Liver (tissue), 9 donors: Measurements from ENCODE around the gene MGAT1. TPM values are rescaled to one million over a fixed set of nuclear protein-coding genes. Genes with fewer than 3 reads are reported as not detected.
"Not testable (repeated sequence)": the region's sequence is repeated elsewhere in the genome, so short reads cannot be mapped to it uniquely, and the experiment has no call there.

Experiments
- DNase-seq: peaks from one replicate; pipeline ENCODE4 v3.0.0-alpha.2; 2017; ENCODE audit warnings: low spot score
- H3K27ac ChIP-seq, 2 donors: one replicate each; pipeline ENCODE4 v1.7.0; 2013; ENCODE audit warnings: inconsistent platforms in 2 of 2, low read length in 2 of 2, control low read depth in 1 of 2, low read depth in 1 of 2, mild to moderate bottlenecking in 1 of 2
- H3K27me3 ChIP-seq, 4 donors: one replicate each; pipeline versions ENCODE4 v1.6.1 to v1.7.0; 2013; ENCODE audit warnings: low read length in 3 of 4, inconsistent platforms in 1 of 4, mild to moderate bottlenecking in 1 of 4, moderate library complexity in 1 of 4; ENCODE audit not compliant: control insufficient read depth in 4 of 4, insufficient read depth in 4 of 4
- H3K36me3 ChIP-seq, 4 donors: one replicate each; pipeline versions ENCODE4 v1.6.1 to v1.7.0; 2013; ENCODE audit warnings: low read length in 3 of 4, mild to moderate bottlenecking in 3 of 4, low read depth in 1 of 4, moderate library complexity in 1 of 4; ENCODE audit not compliant: control insufficient read depth in 4 of 4, insufficient read depth in 3 of 4
- H3K4me1 ChIP-seq, 4 donors: one replicate each; pipeline versions ENCODE4 v1.6.1 to v1.7.0; 2013; ENCODE audit warnings: low read length in 3 of 4, mild to moderate bottlenecking in 3 of 4, moderate library complexity in 1 of 4; ENCODE audit not compliant: control insufficient read depth in 4 of 4, insufficient read depth in 4 of 4
- H3K4me3 ChIP-seq, 3 donors: one replicate each; pipeline versions ENCODE4 v1.6.1 to v1.7.0; 2013; ENCODE audit warnings: low read length in 3 of 3, control low read depth in 1 of 3, low read depth in 1 of 3, mild to moderate bottlenecking in 1 of 3
- H3K9ac ChIP-seq, 2 donors: one replicate each; pipeline ENCODE4 v1.7.0; 2013; ENCODE audit warnings: low read length in 2 of 2, mild to moderate bottlenecking in 2 of 2, moderate library complexity in 2 of 2, control low read depth in 1 of 2, low read depth in 1 of 2
- H3K9me3 ChIP-seq, 4 donors: one replicate each; pipeline versions ENCODE4 v1.6.1 to v1.7.0; 2013; ENCODE audit warnings: low read length in 3 of 4; ENCODE audit not compliant: control insufficient read depth in 4 of 4
- EGR1 ChIP-seq, 2 donors: IDR thresholded peaks; 2 replicates each; pipeline ENCODE4 v1.6.1; 2016 to 2018; ENCODE audit warnings: antibody characterized with exemption in 2 of 2, low read depth in 2 of 2
- FOXA2 ChIP-seq: IDR thresholded peaks from 2 replicates; pipeline ENCODE4 v1.6.1; 2016; ENCODE audit warnings: antibody characterized with exemption
- GABPA ChIP-seq, 2 donors: IDR thresholded peaks in 1 of 2; conservative IDR thresholded peaks in 1 of 2; 2 replicates each; pipeline ENCODE4 v1.6.1; 2016; ENCODE audit warnings: antibody characterized with exemption in 2 of 2, mild to moderate bottlenecking in 1 of 2, moderate library complexity in 1 of 2
- HNF4A ChIP-seq, 2 donors: conservative IDR thresholded peaks; 2 replicates each; pipeline ENCODE4 v1.6.1; 2016; ENCODE audit warnings: antibody characterized with exemption in 2 of 2, mild to moderate bottlenecking in 2 of 2
- HNF4G ChIP-seq: IDR thresholded peaks from 2 replicates; pipeline ENCODE4 v1.6.1; 2016; ENCODE audit warnings: antibody characterized with exemption
- JUND ChIP-seq, 2 donors: IDR thresholded peaks; 2 replicates each; pipeline ENCODE4 v1.6.1; 2016; ENCODE audit warnings: antibody characterized with exemption in 2 of 2
- NR2F2 ChIP-seq: IDR thresholded peaks from 2 replicates; pipeline ENCODE4 v1.6.1; 2016; ENCODE audit warnings: antibody characterized with exemption
- RAD21 ChIP-seq, 2 donors: IDR thresholded peaks; 2 replicates each; pipeline ENCODE4 v1.6.1; 2016; ENCODE audit warnings: antibody characterized with exemption in 2 of 2, mild to moderate bottlenecking in 2 of 2
- RXRA ChIP-seq, 2 donors: IDR thresholded peaks; 2 replicates each; pipeline ENCODE4 v1.6.1; 2017 to 2018; ENCODE audit warnings: antibody characterized with exemption in 2 of 2, mild to moderate bottlenecking in 1 of 2
- SP1 ChIP-seq: IDR thresholded peaks from 2 replicates; pipeline ENCODE4 v1.6.1; 2018; ENCODE audit warnings: antibody characterized with exemption, mild to moderate bottlenecking
- TAF1 ChIP-seq: conservative IDR thresholded peaks from 2 replicates; pipeline ENCODE4 v1.6.1; 2016; ENCODE audit warnings: antibody characterized with exemption, mild to moderate bottlenecking
- YY1 ChIP-seq: IDR thresholded peaks from 2 replicates; pipeline ENCODE4 v1.6.1; 2016; ENCODE audit warnings: antibody characterized with exemption, mild to moderate bottlenecking
- whole genome bisulfite sequencing: extraction: QIAGEN DNeasy Blood & Tissue Kit; methylation state at CpG from one replicate; pipeline ENCODE4 v1.1.7; 2013; 5-methylcytosine and 5-hydroxymethylcytosine counted together
- polyA plus RNA-seq, 2 donors: library from polyadenylated mRNA; stranded (reverse) in 1 of 2; unstranded in 1 of 2; fragments of 200-250 nt in 1 of 2; fragments of >200 nt in 1 of 2; fragmentation: Nextera tagmentation in 1 of 2; extraction: Ambion mirVana in 1 of 2; gene quantifications; one replicate each; pipeline versions ENCODE4 v1.2.1 to v1.2.3, GENCODE V29; 2013 to 2015
- total RNA-seq, 2 donors: library from RNA; depleted of rRNA; stranded (reverse); fragments of >200 nt; gene quantifications; one replicate each; pipeline ENCODE4 v1.2.3, GENCODE V29; 2014
- TF ChIP-seq, protein P1 (sequence below): IDR thresholded peaks from 2 replicates; pipeline ENCODE4 v1.6.1; 2016; ENCODE audit warnings: antibody characterized with exemption
- TF ChIP-seq, protein P2 (sequence below): IDR thresholded peaks from 2 replicates; pipeline ENCODE4 v1.6.1; 2016; ENCODE audit warnings: antibody characterized with exemption
- TF ChIP-seq, protein P3 (sequence below): IDR thresholded peaks from 2 replicates; pipeline ENCODE4 v1.6.1; 2016; ENCODE audit warnings: antibody characterized with exemption, mild to moderate bottlenecking
- TF ChIP-seq, protein P4 (sequence below): fragments of 150-350 bp; IDR thresholded peaks from 2 replicates; pipeline ENCODE4 v1.5.1; 2017; ENCODE audit warnings: improper control_type of control experiment, low read depth, low read length; ENCODE audit not compliant: missing input control
- TF ChIP-seq, protein P5 (sequence below): IDR thresholded peaks from 2 replicates; pipeline ENCODE4 v1.6.1; 2016; ENCODE audit warnings: antibody characterized with exemption
- donor health status: healthy.
- donor health status: healthy.
- donor health status: healthy.
- donor health status: healthy.
- donor health status: healthy.

MGAT1 gene
- total and polyA plus RNA-seq, 4 donors = 73.0 to 125 (median 97.7) TPM

DNA sequence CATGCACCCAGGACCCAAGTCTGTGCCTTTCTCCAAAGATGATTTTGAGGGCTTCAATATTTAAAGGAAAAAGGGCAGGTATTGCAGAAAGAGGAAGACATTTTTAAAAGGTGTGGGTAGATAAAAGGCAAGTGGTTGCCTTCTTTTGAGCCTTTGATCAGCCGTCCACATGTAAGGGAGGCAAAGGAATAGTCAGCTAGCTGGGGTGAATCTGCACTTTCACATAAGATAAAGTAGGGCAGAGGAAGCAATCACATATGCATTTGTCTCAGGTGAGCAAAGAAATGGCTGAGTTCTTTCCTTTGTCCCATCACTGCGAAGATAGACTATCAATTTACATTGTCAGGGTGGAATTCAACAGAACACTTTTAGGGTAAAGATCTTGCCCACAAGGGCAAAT, 19.9 kb downstream of the MGAT1 start:
- DNase-seq = no peak
- H3K27me3 ChIP-seq = no peaks in the 10 kb centered on the region
- no peak overlapping the region for H3K27ac ChIP-seq
- no peaks in the 10 kb centered on the region for H3K36me3 ChIP-seq
- no peak overlapping the region for H3K4me3 ChIP-seq
- no peak overlapping the region for H3K9ac ChIP-seq
- no peaks in the 10 kb centered on the region for H3K9me3 ChIP-seq
- peaks cover 0 to 5% (median 2%) of the 10 kb centered on the region in 4 donors for H3K4me1 ChIP-seq
- TF ChIP-seq FOXA2 (no peak), RXRA (IDR thresholded peaks at IDR 0.05) (no peak), GABPA (IDR thresholded peaks at IDR 0.05 in 1 of 2, conservative IDR thresholded peaks at IDR 0.05 in 1 of 2) (no peak), JUND (IDR thresholded peaks at IDR 0.05) (no peak), SP1 (no peak), HNF4A (conservative IDR thresholded peaks at IDR 0.05) (no peak), NR2F2 (no peak), TAF1 (no peak), YY1 (no peak), EGR1 (IDR thresholded peaks at IDR 0.05; ENCODE audit: low read depth in 2 of 2) (no peak)
- TF ChIP-seq, protein P1, sequence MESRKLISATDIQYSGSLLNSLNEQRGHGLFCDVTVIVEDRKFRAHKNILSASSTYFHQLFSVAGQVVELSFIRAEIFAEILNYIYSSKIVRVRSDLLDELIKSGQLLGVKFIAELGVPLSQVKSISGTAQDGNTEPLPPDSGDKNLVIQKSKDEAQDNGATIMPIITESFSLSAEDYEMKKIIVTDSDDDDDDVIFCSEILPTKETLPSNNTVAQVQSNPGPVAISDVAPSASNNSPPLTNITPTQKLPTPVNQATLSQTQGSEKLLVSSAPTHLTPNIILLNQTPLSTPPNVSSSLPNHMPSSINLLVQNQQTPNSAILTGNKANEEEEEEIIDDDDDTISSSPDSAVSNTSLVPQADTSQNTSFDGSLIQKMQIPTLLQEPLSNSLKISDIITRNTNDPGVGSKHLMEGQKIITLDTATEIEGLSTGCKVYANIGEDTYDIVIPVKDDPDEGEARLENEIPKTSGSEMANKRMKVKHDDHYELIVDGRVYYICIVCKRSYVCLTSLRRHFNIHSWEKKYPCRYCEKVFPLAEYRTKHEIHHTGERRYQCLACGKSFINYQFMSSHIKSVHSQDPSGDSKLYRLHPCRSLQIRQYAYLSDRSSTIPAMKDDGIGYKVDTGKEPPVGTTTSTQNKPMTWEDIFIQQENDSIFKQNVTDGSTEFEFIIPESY = no peak
- TF ChIP-seq, protein P2, sequence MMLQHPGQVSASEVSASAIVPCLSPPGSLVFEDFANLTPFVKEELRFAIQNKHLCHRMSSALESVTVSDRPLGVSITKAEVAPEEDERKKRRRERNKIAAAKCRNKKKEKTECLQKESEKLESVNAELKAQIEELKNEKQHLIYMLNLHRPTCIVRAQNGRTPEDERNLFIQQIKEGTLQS = no peak
- TF ChIP-seq, protein P3, sequence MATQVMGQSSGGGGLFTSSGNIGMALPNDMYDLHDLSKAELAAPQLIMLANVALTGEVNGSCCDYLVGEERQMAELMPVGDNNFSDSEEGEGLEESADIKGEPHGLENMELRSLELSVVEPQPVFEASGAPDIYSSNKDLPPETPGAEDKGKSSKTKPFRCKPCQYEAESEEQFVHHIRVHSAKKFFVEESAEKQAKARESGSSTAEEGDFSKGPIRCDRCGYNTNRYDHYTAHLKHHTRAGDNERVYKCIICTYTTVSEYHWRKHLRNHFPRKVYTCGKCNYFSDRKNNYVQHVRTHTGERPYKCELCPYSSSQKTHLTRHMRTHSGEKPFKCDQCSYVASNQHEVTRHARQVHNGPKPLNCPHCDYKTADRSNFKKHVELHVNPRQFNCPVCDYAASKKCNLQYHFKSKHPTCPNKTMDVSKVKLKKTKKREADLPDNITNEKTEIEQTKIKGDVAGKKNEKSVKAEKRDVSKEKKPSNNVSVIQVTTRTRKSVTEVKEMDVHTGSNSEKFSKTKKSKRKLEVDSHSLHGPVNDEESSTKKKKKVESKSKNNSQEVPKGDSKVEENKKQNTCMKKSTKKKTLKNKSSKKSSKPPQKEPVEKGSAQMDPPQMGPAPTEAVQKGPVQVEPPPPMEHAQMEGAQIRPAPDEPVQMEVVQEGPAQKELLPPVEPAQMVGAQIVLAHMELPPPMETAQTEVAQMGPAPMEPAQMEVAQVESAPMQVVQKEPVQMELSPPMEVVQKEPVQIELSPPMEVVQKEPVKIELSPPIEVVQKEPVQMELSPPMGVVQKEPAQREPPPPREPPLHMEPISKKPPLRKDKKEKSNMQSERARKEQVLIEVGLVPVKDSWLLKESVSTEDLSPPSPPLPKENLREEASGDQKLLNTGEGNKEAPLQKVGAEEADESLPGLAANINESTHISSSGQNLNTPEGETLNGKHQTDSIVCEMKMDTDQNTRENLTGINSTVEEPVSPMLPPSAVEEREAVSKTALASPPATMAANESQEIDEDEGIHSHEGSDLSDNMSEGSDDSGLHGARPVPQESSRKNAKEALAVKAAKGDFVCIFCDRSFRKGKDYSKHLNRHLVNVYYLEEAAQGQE = no peak
- WGBS = 93% methylated on average over 2 of the region's 2 CpGs

DNA sequence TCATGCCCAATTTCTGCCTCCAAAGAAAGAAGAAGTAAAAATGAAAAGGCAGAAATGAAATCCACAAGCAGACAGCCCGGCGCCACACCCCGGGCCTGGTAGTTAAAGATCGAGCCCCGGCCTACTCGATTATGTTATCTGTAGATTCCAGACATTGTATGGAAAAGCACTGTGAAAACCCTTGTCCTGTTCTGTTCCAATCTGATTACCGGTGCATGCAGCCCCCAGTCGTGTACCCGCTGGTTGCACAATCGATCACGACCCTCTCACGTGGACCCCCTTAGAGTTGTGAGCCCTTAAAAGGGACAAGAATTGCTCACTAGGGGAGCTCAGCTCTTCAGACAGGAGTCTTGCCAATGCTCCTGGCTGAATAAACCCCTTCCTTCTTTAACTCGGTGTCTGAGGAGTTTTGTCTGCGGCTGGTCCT, 20.7 kb downstream of the MGAT1 start:
- H3K4me3 ChIP-seq, H3K9me3 ChIP-seq, DNase-seq, H3K4me1 ChIP-seq, H3K27ac ChIP-seq, H3K27me3 ChIP-seq, H3K36me3 ChIP-seq, H3K9ac ChIP-seq: not testable (repeated sequence)
- 93% methylated on average over 14 of the region's 14 CpGs for WGBS

DNA sequence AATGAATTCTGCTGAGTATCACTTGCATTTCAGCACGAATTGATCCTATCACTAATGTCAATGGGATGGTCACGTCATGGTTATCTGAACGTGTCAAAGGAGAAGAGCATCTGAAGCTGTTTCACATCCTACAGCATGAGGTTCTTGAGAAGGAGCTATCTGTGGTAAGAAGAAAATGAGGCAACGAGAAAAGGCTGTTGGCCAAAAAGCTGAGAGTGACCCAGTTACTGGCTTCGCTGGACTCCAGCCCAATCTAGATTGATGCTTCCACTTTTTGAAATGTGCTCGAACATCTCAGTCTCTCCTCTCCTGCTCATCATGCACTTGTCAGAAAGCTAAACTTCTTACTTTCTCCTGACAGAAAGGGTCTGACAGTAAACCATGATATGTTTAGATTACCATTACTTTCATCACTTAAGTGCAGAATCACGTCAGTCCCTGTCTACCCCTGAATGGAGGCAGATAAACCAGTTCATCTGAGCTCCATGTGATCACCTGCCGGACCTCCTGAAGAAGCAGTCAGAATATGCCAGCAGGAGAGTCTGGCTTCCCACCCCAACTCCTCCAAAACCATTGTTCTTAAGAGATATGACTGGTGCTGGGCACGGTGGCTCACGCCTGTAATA, 22.5 kb downstream of the MGAT1 start:
- 87% methylated on average over 10 of the region's 10 CpGs for WGBS
- Histone ChIP-seq H3K27me3 (no peaks in the 10 kb centered on the region), H3K9ac (no peak overlapping the region), H3K36me3 (no peaks in the 10 kb centered on the region), H3K4me3 (no peak overlapping the region), H3K27ac (no peak overlapping the region), H3K4me1 (no peaks in the 10 kb centered on the region), H3K9me3 (no peaks in the 10 kb centered on the region)
- DNase-seq = no peak
- no peak for TF ChIP-seq FOXA2
- TF ChIP-seq, protein P1 = no peak
- TF ChIP-seq, protein P4, sequence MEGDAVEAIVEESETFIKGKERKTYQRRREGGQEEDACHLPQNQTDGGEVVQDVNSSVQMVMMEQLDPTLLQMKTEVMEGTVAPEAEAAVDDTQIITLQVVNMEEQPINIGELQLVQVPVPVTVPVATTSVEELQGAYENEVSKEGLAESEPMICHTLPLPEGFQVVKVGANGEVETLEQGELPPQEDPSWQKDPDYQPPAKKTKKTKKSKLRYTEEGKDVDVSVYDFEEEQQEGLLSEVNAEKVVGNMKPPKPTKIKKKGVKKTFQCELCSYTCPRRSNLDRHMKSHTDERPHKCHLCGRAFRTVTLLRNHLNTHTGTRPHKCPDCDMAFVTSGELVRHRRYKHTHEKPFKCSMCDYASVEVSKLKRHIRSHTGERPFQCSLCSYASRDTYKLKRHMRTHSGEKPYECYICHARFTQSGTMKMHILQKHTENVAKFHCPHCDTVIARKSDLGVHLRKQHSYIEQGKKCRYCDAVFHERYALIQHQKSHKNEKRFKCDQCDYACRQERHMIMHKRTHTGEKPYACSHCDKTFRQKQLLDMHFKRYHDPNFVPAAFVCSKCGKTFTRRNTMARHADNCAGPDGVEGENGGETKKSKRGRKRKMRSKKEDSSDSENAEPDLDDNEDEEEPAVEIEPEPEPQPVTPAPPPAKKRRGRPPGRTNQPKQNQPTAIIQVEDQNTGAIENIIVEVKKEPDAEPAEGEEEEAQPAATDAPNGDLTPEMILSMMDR = no peak
- TF ChIP-seq, protein P5, sequence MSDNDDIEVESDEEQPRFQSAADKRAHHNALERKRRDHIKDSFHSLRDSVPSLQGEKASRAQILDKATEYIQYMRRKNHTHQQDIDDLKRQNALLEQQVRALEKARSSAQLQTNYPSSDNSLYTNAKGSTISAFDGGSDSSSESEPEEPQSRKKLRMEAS = no peak
- TF ChIP-seq NR2F2 = no peak
- TF ChIP-seq HNF4G = no peak
- TF ChIP-seq, protein P2 = no peak
- no peak for TF ChIP-seq SP1
- no peak for TF ChIP-seq GABPA (IDR thresholded peaks at IDR 0.05 in 1 of 2, conservative IDR thresholded peaks at IDR 0.05 in 1 of 2)
- no peak for TF ChIP-seq EGR1 (IDR thresholded peaks at IDR 0.05; ENCODE audit: low read depth in 2 of 2)
- no peak for TF ChIP-seq RAD21 (IDR thresholded peaks at IDR 0.05)
- no peak for TF ChIP-seq RXRA (IDR thresholded peaks at IDR 0.05)
